Keratinocyte (primary cell): Measurements from ENCODE around the gene CEP152.

Experiments used
- EZH2 ChIP-seq: IDR thresholded peaks from one replicate; pipeline ENCODE4 v1.6.1; 2012; ENCODE audit warnings: inconsistent platforms, mild to moderate bottlenecking, low read length, moderate library complexity
- TF ChIP-seq, protein P1 (sequence below), 3 experiments: IDR thresholded peaks in 1 of 3; conservative IDR thresholded peaks in 1 of 3; optimal IDR thresholded peaks in 1 of 3; 2 replicates in 2 of 3; 3 replicates in 1 of 3; pipeline versions ENCODE3 to v1.5.1; 2011; ENCODE audit warnings: low read length in 3 of 3, mild to moderate bottlenecking in 3 of 3, moderate library complexity in 2 of 3, control low read depth in 1 of 3, inconsistent platforms in 1 of 3; ENCODE audit not compliant: insufficient read depth in 2 of 3; ENCODE audit errors: extremely low read depth in 1 of 3

DNA sequence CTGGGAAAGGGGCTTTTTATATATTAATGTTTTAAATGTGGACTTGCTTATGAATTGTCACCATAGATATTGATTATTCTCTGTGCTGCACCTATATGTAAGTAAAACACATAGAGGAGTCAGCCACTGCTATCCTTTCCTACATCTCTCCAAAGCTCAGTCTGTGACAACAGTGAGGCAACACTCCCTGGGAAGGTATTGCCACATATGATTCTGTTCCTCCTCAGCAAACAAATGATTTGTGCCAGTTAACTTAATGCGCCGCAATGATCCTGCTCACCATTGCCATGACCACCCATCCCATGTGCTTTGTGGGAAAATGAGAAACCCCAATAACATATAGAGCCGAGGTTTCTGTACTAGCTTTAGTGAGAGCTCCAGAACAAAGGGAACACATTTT lies 90.2 kb downstream of the CEP152 start:
- TF ChIP-seq, protein P1, sequence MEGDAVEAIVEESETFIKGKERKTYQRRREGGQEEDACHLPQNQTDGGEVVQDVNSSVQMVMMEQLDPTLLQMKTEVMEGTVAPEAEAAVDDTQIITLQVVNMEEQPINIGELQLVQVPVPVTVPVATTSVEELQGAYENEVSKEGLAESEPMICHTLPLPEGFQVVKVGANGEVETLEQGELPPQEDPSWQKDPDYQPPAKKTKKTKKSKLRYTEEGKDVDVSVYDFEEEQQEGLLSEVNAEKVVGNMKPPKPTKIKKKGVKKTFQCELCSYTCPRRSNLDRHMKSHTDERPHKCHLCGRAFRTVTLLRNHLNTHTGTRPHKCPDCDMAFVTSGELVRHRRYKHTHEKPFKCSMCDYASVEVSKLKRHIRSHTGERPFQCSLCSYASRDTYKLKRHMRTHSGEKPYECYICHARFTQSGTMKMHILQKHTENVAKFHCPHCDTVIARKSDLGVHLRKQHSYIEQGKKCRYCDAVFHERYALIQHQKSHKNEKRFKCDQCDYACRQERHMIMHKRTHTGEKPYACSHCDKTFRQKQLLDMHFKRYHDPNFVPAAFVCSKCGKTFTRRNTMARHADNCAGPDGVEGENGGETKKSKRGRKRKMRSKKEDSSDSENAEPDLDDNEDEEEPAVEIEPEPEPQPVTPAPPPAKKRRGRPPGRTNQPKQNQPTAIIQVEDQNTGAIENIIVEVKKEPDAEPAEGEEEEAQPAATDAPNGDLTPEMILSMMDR (optimal IDR thresholded peaks at IDR 0.05 in 1 of 3, IDR thresholded peaks at IDR 0.05 in 1 of 3, conservative IDR thresholded peaks at IDR 0.05 in 1 of 3; ENCODE audit: extremely low read depth in 1 of 3, insufficient read depth in 2 of 3, low read length in 3 of 3): no peak
- no peak for TF ChIP-seq EZH2
